ENCODE results near the gene TMEM254. TPM values are rescaled to one million over a fixed set of nuclear protein-coding genes. Genes with fewer than 3 reads are reported as not detected.

TMEM254 gene
- total RNA-seq = 6.9 and 9.9 TPM in 2 replicates

GRCh38 chr10:80078448-80079311 lies at the start of gene TMEM254:
Gene TMEM254, plus strand, starts transcription at chr10:80078665. Its CDS starts 35 bp downstream, at chr10:80078700.

GRCh38 chr10:80132299-80133139 lies 54.1 kb downstream of the TMEM254 start, which contains the start of gene PLAC9:
Gene PLAC9, plus strand, starts transcription at chr10:80132730. Its CDS starts 33 bp downstream, at chr10:80132763.

Other genes with a start within 250 kb of the TMEM254 start
- gene SFTPD, start 129.6 kb upstream of the TMEM254 start, total RNA-seq = not detected in 2 replicates
- gene PLAC9, start 54.1 kb downstream of the TMEM254 start, total RNA-seq = 49.6 and 60.6 TPM in 2 replicates
- 72.4 and 72.8 TPM in 2 replicates for gene ANXA11, start 126.9 kb downstream of the TMEM254 start, total RNA-seq
- not detected in 2 replicates for gene MAT1A, start 211.0 kb downstream of the TMEM254 start, total RNA-seq